Stomach (tissue), 4 donors: ENCODE results near the gene BIN1.

Experiments
- POLR2A ChIP-seq, 4 donors: fragments of 450-650 bp; IDR thresholded peaks; one replicate each; pipeline ENCODE4 v1.6.1; 2016; ENCODE audit warnings: antibody characterized with exemption in 4 of 4, control low read depth in 2 of 4, mild to moderate bottlenecking in 1 of 4, moderate library complexity in 1 of 4
- TF ChIP-seq, protein P1 (sequence below), 7 experiments: fragments of 450-650 bp in 4 of 7; fragments of 200-600 bp in 3 of 7; sonication (generic) in 3 of 7; IDR thresholded peaks; one replicate each; pipeline ENCODE4 v1.5.1; 2016 to 2019; ENCODE audit warnings: antibody characterized with exemption in 7 of 7, control low read depth in 2 of 7, mild to moderate bottlenecking in 1 of 7

- TF ChIP-seq, protein P1, sequence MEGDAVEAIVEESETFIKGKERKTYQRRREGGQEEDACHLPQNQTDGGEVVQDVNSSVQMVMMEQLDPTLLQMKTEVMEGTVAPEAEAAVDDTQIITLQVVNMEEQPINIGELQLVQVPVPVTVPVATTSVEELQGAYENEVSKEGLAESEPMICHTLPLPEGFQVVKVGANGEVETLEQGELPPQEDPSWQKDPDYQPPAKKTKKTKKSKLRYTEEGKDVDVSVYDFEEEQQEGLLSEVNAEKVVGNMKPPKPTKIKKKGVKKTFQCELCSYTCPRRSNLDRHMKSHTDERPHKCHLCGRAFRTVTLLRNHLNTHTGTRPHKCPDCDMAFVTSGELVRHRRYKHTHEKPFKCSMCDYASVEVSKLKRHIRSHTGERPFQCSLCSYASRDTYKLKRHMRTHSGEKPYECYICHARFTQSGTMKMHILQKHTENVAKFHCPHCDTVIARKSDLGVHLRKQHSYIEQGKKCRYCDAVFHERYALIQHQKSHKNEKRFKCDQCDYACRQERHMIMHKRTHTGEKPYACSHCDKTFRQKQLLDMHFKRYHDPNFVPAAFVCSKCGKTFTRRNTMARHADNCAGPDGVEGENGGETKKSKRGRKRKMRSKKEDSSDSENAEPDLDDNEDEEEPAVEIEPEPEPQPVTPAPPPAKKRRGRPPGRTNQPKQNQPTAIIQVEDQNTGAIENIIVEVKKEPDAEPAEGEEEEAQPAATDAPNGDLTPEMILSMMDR (IDR thresholded peaks at IDR 0.05), result no peak
- TF ChIP-seq POLR2A (IDR thresholded peaks at IDR 0.05), result no peak
Observed at GRCh38 chr2:127006962-127007361, 100.0 kb downstream of the BIN1 start.
